ENCODE data around the gene EPB41L1. TPM values are rescaled to one million over a fixed set of nuclear protein-coding genes. Genes with fewer than 3 reads are reported as not detected.

The EPB41L1 gene
- total RNA-seq, 1 donor from 2014 or later = 5.0 TPM

DNA sequence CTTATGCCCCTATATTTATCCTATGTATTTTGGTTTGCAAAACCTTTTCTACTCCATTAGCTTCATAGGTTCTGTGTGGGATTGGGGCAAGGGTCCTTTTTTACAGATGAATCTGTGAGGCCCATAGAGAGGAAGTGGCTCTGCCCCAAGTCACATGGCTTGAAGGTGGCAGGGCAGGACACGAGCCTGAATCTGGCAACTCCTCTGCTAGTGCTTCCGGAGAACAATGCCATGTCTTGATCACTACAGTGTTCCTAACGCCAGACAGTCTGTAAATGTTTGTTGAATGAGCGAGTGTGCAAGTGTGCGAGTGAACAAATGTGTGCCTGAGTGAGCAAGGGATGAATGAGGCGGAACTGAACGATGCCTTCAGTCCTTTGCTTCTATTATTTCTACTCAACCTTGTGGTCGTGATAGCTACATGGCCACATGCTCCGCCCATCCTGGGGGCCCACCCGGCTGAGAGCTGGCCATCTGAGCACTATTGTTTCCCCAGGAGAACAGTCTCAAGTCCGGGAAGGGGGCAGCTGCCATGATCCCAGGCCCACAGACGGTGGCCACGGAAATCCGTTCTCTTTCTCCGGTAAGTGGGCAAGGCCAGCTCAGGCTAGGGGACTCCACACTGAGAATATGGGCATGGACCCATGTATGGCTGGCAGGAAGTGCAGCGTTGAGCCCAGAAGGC, 64.0 kb downstream of the EPB41L1 start:
- ATAC-seq = no peak
- no peak for DNase-seq (ENCODE audit: low spot score)

DNA sequence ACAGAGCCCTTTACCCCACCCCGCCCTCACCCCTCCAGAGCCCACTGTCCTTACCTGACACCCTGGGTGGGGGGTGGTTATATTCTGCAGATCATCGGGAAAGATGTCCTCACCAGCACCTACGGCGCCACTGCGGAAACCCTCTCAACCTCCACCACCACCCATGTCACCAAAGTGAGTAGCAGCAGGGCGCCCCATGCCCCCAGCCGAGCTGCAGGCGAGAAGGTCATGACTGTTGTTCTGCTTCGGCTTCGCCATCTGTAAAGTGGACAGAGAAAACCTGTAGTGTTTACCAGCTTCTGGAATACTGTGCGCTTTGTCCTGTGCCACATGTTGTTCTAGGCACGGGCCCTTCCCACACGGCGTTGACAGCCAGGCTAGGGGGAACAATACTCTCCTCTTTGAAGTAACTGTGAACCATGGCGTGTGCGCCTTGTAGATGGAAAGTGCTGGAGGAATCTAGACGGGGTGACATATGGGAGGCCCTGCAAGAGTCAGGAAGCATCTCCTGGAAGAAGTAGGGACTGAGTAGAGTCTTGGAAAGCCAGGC, 65.2 kb downstream of the EPB41L1 start:
- DNase-seq (ENCODE audit: low spot score) (no peak), ATAC-seq (no peak)

DNA sequence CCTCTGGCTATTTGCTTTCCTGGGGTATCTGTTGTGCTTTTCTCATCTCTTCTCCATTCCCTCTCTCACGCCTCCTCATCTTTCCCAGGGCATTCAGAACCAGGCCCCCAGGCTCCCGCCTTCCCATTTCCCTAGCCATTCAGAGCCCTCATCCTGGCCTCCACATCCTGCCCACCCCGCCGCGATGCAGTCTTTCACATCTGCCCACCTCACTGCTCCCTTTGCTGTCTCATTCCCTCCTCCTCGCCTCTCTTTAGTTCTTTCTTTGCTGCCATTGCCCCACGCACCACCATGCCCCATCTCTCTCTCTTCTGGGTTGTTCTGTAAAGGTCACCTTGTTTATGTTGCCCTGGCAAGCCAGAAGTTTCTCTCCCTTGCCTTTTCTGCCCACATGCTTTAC, 71.1 kb downstream of the EPB41L1 start:
- ATAC-seq (no peak), DNase-seq (ENCODE audit: low spot score) (no peak)

DNA sequence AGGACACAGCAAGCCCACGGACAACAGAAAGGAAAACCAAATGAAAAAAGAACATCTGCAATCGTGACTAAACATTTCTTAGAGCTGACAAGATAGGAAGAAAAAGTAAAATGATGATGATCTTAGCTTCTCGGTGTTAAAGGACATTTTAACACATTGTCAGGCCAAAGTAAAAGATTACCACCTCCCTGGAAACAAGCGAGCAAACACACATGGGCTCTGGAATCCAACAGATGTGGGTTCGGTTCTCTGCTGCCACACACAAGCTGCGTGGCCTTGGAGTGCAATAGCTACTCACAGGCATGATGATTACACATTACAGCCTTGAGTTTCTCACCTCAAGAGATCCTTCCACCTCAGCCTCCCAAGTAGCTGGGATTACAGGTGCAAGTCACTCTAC, 74.2 kb downstream of the EPB41L1 start:
- ATAC-seq = no peak
- no peak for DNase-seq (ENCODE audit: low spot score)

DNA sequence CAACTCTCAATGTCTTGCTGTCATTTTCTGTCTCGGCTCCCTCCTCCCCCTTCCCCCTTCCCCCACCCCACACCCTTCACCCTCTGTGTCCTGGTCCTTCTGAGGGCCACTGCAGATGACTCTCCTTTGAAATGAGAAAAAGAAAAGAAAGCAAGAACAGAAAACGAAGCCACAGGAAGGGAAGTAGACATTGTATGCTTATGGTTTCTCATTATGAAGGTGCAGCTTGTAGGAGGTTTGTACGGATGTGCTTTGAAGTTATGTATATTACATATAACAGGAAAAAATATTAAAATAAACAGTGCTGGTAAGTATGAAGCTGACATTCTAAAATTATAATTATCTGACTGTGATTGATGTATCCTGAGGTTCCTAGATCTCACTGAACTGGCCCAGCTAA, 75.5 kb downstream of the EPB41L1 start:
- no peak for DNase-seq (ENCODE audit: low spot score)

DNA sequence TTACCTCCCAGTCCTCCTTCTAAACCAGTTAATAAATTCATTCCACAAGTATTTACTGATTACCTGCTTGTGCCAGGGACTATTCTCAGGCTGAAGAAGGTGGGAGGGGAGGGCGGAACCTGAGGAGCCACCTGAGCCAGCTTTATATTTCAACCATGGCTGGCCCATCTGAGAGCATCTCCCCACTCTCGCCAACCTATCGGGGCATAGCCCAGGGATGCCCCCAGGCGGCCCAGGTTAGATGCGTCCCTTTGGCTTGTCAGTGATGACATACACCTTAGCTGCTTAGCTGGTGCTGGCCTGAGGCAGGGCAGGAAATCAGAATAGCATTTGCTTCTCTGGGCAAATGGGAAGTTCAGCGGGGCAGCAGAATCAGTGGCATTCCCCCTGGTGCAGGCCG, 76.8 kb downstream of the EPB41L1 start:
- DNase-seq (ENCODE audit: low spot score) (no peak), ATAC-seq (no peak)

More for the DNA sequence above, 75.5 kb downstream of the EPB41L1 start:
- ATAC-seq = no peak

DNA sequence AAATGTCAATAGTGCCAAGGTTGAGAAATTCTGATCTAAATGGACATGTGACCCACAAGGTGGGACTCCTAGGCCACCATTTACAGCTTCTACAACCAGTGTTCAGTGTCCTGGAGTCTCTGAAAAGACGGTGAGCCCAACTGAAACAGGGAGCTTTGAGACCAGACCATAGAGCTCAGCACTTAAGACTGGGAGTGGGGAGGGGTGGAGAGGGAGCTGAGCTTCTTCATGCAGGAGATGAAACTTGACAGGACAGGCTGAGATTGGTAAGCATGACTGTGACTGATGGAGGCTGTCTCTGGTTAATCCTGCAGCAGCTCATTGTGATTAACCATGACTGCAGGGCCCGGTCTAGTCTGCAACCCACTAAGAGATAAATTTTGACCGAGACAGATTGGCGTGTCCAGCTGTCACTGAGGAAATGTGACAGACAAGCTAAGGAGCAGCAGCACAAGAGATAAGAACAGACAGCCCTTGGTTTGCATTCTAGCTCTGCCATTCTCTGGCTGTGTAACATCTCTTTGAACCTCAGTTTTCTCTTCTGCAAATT, 80.3 kb downstream of the EPB41L1 start:
- ATAC-seq (no peak), DNase-seq (ENCODE audit: low spot score) (no peak)

DNA sequence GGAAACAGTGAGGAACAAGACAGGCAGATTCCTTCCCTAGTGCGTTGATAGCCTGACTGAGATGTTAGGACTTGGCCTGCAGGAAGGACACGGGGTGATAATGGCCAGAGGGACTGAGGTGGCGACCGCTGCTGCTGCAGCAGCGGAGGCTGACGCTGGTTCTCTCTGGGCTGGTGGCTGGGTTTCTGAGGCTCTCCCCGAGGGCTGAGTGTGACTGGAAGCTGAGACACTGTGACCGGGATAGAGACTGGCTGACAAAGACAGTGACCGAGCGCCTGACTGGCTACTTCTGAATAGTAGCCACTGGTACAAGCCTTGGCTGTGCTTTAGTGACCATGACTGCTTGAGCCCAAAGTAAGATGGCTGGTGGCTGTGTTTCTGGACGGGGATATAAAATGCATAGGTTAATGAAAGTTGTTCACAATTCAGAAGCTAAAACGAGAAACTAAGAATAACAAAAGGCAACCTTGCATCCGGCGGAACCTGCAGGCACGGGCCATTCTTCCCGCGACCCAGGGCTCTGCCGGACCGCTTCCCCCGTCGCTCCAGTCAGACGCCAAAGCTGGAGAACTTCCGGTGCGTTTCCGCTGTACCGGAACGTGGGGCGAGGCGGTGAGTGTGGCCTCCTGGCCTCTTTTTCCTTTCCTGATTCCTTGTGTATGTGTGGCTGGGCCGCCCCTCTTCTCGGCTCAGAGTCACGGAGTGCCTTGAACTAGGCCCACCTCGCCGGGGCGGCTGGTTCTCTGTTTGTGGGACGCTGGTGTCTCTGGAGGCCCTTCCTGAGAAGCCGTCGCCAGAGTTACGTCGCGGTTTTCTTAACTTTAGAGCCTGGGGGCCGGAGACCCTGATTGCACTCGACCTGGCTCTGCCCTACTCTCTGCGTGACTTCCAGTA, 81.6 kb downstream of the EPB41L1 start, which contains the start of gene AAR2:
AAR2 (plus strand) TSS at position 587 of the 894 bp plus-strand sequence. CDS start 3,391 bp downstream, outside the sequence.
- ATAC-seq (peak; percentile 98), DNase-seq (ENCODE audit: low spot score) (peak; percentile 77)

DNA sequence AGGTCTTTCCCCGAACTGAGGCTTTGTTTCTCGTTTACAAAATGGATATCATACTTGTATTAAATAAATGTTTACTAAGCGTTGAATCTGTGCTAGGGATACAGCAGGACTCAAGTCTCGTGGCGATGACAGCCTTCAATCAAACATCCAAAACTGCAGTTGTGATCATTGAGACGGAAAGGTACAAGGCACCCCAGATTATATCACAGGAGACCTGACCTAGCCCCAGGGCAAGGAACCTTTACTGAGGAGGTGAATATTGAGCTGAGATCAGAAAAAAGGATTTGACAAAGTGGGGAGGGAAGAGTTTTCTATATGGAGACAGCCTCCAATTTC, 82.2 kb downstream of the EPB41L1 start:
- ATAC-seq (peak; percentile 13), DNase-seq (ENCODE audit: low spot score) (no peak)

DNA sequence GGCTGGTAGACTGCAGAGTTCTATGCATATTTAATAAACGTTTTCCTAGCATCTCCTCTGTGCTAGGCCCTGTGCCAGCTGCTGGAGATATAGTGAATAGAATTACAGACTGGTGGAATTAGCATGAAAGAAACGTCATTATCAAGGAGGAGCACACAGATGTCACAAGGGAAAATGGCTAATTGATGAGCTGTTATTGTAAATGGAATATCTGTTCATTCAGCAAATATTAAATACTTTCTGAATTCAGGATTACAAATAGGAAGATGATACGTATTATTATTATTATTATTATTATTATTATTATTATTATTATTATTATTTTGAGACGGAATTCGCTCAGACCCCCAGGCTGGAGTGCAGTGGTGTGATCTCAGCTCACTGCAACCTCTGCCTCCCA, 82.9 kb downstream of the EPB41L1 start:
- ATAC-seq (no peak), DNase-seq (ENCODE audit: low spot score) (no peak)

DNA sequence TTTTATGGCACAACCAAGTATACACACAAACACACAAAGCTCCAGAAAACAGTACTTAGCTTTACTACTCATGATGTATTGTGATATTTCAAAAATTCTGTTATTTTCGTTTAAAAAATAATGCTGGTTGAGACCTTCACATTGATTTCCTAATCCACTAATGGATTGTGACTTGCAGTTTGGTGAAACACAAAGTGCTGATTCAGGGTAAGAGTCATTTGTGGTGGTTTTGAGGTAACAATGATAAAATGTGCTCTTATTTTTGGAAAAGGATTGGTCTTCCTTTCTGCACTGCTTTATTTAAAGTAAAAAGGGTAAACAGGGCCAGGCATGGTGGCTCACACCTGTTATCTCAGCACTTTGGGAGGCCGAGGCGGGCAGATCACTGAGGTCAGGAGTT, 83.6 kb downstream of the EPB41L1 start:
- no peak for ATAC-seq
- no peak for DNase-seq (ENCODE audit: low spot score)

DNA sequence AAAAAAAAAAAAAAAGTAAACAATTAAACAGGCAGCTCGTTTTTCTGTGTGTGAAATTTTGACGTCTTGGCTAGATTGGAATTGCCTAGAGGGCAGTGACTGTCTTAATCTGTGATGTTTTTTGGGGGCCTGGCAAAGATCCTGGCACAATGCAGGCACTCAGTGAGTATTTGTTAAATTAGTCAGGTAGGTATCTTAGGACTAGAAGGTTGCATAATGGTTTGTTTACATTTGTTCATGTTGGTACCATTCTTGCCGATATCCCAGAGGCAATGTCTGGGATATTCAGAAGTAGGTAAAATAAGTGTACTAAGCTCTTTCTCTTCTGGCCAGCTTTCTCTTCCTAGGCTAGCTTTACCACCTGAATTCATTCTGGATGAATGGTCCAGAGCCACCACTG, 84.2 kb downstream of the EPB41L1 start:
- DNase-seq (ENCODE audit: low spot score) = no peak
- peak; percentile 47 for ATAC-seq

DNA sequence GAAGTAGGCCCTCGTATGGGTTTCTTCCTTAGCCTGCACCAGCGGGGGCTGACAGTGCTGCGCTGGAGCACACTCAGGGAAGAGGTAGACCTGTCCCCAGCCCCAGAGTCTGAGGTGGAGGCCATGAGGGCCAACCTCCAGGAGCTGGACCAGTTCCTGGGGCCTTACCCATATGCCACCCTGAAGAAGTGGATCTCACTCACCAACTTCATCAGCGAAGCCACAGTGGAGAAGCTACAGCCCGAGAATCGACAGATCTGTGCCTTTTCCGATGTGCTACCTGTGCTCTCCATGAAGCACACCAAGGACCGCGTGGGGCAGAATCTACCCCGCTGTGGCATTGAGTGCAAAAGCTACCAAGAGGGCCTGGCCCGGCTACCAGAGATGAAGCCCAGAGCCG, 85.5 kb downstream of the EPB41L1 start:
- no peak for DNase-seq (ENCODE audit: low spot score)
- no peak for ATAC-seq

DNA sequence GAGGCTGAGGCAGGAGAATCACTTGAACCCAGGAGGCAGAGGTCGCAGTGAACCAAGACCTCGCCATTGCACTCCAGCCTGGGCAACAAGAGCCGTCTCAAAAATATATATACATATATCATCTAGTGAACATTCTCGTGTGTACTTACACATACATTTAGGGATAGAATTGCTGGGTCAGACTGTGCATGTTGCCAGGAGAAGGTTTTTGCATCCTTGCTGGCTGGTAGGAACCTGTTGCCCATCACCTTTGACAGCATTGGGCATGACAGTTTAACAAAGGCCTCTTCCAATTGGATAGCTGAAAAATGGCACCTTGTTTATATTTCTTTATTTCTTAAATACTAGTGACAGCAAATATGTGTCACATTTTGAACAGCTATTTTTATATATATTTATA, 87.1 kb downstream of the EPB41L1 start:
- no peak for DNase-seq (ENCODE audit: low spot score)

DNA sequence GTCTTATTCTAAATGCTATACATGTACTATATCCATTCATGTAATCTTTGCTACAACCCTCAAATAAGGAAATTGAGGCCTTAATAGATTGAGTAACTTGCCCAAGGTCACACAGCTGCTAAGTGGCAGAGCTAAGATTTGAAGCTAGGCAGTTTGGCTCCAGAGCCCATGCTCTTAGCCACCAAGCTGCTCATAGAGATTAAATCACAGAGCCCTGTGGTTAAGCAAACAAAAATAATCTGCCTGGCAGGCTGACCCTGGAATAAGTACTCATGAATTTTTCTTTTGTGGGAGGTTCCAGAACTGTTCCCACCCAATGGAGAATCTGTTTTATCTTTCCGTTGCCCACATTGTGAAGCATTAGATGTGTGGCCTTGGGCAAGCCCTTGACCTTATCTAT, 89.2 kb downstream of the EPB41L1 start:
- DNase-seq (ENCODE audit: low spot score) (no peak), ATAC-seq (no peak)

More for the DNA sequence above, 87.1 kb downstream of the EPB41L1 start:
- no peak for ATAC-seq

DNA sequence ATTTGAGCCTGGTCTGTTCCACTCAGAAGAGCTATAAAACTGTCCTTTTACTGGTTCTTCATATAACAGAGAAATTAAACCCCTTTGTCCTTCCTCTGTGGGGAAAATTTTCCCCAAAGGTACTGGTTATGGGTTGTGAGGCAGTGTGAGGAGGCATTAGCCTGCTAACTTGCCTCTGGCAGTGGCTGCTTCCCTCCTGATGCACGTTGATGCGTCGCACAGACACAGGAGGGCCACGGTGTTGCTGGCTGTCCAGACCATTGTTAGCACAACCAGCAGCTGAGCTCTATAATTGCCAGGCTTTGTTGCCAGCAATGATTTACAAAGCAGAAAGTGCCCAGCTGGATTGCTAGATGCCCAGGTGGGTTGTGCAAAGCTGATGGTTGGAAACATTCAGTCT, 91.9 kb downstream of the EPB41L1 start:
- DNase-seq (ENCODE audit: low spot score) (no peak), ATAC-seq (no peak)

DNA sequence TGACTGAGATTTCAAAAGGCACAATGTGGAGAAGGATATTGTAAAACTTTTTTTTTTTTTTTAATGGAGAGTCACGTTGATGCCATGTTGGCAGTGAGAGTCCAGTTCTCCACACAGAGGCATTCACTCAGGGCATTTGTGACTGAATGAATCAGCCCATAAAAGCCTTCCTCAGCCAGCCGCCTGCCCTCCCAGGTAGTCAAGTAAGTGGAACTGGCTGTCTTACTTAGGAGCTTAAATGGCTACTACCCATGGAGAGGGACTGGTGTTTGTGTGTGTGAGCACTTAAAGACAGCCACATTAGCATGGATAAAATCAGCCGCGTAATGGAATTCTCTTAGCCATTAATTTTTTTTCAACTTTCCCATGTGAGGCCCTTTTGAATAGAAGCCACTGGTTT, 94.3 kb downstream of the EPB41L1 start:
- no peak for ATAC-seq
- no peak for DNase-seq (ENCODE audit: low spot score)

DNA sequence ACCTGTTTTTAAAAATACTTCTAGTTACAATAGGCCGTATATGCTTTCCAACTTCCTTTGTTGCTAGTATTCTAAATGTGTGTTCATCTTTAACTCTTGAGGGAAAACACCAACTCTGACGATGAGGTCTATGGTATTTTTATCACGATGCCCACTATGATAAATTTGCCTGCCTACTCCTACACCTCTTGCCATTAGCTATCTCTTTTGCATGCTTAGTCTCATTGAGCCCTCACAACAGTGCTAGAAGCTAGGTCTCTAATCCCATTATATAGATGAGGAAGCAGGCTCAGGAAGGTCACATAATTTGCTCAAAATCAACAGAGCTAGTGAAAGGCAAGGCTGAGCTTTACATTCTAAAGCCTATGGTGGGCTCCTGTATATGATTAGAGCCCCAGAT, 94.9 kb downstream of the EPB41L1 start:
- ATAC-seq (no peak), DNase-seq (ENCODE audit: low spot score) (no peak)

DNA sequence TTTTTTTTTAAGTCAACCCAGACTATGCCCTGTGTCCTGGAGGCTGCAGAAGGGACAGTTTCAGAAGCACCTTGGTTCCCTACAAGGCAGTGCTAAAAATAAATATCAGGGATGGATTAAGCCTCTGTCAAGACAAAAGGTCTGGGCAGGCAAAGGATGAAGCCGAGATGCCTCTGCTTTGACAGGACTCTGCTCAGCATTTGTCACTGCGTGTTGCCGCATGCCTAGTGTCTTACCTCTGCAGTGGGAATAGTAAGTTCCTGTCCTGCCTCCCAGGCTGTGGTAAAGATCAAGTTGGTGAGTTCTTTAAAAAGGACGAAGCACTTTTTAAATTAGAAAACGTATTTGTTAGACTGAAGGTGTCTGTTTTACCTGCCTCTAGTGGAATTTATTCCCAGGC, 96.9 kb downstream of the EPB41L1 start:
- no peak for DNase-seq (ENCODE audit: low spot score)
- no peak for ATAC-seq

DNA sequence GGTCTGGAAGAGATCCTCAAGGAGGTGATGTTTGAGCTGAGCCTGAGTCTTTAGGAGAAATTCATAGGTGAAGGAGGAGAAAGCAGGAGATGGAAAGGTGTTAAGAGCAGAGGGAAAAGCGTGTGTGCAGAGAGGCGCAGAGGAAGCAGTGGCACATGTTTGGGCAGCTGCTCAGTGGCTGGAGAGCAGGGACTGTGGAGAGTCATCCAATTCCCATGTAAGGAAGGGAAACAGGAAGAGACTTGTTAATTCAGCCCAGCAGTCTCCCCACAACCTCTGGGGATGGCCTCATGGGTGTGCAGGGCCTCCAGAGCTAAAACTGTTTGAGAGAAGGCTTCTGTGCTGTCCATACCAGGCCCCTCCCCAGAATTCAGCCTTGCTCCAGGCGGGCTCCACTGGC, 98.0 kb downstream of the EPB41L1 start:
- DNase-seq (ENCODE audit: low spot score) (no peak), ATAC-seq (no peak)

DNA sequence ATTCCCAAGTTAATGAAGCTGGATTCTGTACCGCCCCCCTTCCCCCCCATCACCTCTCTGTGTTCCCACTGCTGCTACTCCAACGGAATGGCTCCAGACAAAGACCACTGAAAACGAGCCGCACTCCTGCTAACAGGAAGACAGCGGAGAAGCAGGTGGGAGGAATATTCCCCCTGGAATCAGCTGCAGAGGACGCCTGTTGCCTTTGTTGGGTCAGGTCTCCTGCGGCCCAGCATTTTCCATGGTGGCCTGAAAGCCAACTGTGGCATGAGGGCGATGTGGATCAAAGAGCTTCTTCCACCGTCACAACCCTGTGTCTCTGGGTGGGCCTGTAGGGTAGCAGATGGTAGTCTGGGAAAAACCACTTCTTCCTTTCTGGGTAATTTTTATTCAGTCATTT, 98.5 kb downstream of the EPB41L1 start:
- no peak for ATAC-seq
- no peak for DNase-seq (ENCODE audit: low spot score)

DNA sequence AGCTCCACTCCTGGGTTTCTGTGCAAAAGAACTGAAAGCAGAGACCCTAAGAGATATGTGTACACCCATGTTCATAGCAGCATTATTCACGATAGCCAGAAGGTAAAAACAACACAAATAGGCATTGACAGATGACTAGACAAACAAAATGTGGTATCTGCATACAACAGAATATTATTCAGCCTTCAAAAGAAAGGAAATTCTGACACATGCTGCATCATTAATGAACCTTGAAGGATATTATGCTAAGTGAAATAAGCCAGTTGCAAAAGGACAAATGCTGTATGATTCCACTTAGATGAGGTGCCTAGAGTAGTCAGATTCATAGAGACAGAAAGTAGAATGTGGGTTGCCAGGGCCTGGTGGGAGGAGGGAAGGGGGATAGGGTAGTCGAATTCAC, 99.5 kb downstream of the EPB41L1 start:
- ATAC-seq (no peak), DNase-seq (ENCODE audit: low spot score) (no peak)

All from left lobe of liver (tissue), 2 donors.